BE2C (cell line): ENCODE results near the gene DSEL.
A peak's percentile ranks its signal among the peaks of the same experiment; 100 is the strongest.

Experiments used
- DNase-seq: peaks from one replicate; pipeline ENCODE4 v3.0.0-alpha.2; 2020
- H3K27me3 ChIP-seq: fragments of 250-450 bp; sonication (Bioruptor Pico); 2 replicates; pipeline ENCODE4 v1.5.1; 2020; ENCODE audit warnings: mild to moderate bottlenecking
- H3K36me3 ChIP-seq: fragments of 250-450 bp; sonication (Bioruptor Pico); 2 replicates; pipeline ENCODE4 v1.5.1; 2020; ENCODE audit warnings: mild to moderate bottlenecking
- H3K4me1 ChIP-seq: fragments of 250-450 bp; sonication (Bioruptor Pico); 2 replicates; pipeline ENCODE4 v1.5.1; 2020
- H3K4me3 ChIP-seq: 2 replicates; pipeline ENCODE4 v1.5.1; 2011; ENCODE audit warnings: low read depth, low read length
- H3K9me3 ChIP-seq: fragments of 250-450 bp; sonication (Bioruptor Pico); 2 replicates; pipeline ENCODE4 v1.5.1; 2020
- CTCF ChIP-seq: IDR thresholded peaks from 2 replicates; pipeline ENCODE4 v1.5.1; 2012; ENCODE audit warnings: mild to moderate bottlenecking, low read depth, low read length

The DSEL gene

GRCh38 chr18:67456711-67457110 lies 59.8 kb downstream of the DSEL start:
- TF ChIP-seq CTCF: peak; percentile 12; the same call in 1 of the 2 replicates
- peaks cover 6% of the 10 kb centered on the region; the same call in 1 of the 2 replicates for H3K4me1 ChIP-seq
- no peak for DNase-seq
- no peaks in the 10 kb centered on the region for H3K9me3 ChIP-seq
- no peaks in the 10 kb centered on the region for H3K27me3 ChIP-seq
- H3K4me3 ChIP-seq: no peak overlapping the region
- no peaks in the 10 kb centered on the region for H3K36me3 ChIP-seq
